Dermis microvascular lymphatic vessel endothelial cell (primary cell): Measurements from ENCODE around the gene CNOT9. TPM values are rescaled to one million over a fixed set of nuclear protein-coding genes. Genes with fewer than 3 reads are reported as not detected.

ENCODE experiments used
- DNase-seq, 2 donors: peaks; one replicate each; pipeline versions ENCODE4 v3.0.0 to v3.0.0-alpha.2; 2010; ENCODE audit warnings: low read depth in 2 of 2
- total RNA-seq: library from RNA; depleted of rRNA; stranded (reverse); fragments of >200 nt; gene quantifications from 2 replicates; pipeline ENCODE4 v1.2.1, GENCODE V29; 2014

The CNOT9 gene
- total RNA-seq, 1 donor from 2014 or later, result 46.3 TPM

- no peak for DNase-seq
Measured at GRCh38 chr2:218577482-218578220, 9.0 kb downstream of the CNOT9 start.

DNA sequence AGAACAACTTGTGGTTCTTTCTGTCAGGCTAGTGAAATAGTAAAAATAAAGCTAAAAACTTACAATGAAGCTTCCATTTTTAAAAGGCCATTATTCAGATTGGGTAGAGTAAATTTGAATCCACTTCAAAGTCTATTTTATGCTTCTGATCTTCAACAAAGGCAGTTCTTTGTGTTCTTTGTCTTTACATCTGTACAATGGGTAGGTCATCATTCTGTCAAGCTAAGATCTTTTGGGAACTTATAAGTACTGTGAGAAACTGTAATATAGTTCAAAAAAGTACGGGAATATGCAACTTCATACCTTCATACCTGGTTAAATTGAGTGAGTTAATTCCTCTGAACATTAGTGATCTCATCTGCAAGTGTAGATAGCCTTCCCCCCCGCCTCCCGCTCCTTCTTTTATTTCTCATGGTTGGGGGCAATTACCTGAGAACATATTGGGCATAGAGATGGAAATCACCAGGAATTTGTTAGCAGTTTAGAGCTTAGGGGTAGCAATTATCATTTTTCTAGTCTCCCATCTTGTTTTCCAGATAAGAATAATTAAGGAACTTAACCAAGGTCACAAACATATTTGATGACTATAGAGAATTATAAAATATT is 9.7 kb downstream of the CNOT9 start:
- no peak for DNase-seq

- peak in 1 of 2 donors; percentile 36 for DNase-seq
Measured at GRCh38 chr2:218582076-218582475, 13.4 kb downstream of the CNOT9 start.

DNA sequence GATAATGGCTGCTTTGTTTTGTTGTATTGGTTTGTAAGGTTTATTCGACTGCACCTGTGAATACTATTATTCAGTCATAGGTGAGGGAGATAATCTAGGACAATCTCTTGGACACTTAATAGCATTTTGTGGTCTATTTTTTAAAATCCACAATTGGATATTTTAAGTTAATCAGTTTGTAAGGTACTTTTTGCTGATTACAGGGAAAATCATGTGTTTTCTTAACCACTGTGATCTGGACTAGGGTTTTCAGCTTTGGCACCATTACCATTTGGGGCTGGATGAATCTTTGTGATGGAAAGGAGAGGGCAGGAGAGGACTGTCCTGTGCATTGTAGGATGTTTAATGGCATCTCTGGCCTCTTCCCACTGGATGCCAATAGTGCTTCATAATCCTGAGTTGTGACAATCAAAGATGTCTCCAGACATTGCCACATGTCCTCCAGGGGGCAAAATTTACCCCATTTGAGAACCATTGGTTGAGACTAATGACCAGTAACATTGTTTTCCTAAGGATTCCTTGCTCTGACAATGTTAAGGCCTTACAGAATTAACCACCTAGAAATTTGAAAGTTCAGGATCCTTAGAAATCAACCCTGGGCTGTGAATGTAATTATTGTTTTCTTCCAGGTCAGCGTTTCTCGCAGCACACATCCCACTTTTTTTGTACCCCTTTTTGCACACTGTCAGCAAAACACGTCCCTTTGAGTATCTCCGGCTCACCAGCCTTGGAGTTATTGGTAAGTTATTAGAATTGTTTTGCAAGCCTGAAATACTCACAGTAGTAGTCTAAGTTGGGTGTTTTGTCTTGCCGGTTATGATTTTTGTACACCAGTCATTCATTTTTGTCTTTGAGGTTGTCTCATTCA is 15.6 kb downstream of the CNOT9 start:
- DNase-seq, result peak in 1 of 2 donors; percentile 25

DNA sequence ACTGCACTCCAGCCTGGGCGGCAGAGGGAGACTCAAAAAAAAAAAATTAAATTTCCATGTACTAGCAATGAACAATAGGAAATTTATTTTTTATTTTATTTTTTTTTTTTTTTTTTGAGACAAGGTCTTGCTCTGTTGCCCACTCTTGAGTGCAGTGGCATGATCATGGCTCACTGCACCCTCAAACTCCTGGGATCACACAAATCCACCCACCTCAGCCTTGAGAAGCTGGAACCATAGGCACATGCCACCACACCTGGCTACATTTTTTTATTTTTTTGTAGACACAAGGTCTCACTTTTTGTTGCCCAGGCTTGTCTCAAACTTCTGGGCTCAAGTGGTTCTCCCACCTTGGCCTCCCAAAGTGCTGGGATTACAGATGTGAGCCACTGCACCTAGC is 16.9 kb downstream of the CNOT9 start:
- no peak for DNase-seq

- peak in 1 of 2 donors; percentile 30 for DNase-seq
Measured at GRCh38 chr2:218605432-218605831, 36.8 kb downstream of the CNOT9 start.

- peak; percentile 47 to 76 for DNase-seq
Measured at GRCh38 chr2:218607436-218608115, 38.9 kb downstream of the CNOT9 start, which contains the start of gene PLCD4. Gene PLCD4 (plus strand): TSS chr2:218607899. CDS start chr2:218615740, 7,841 bp downstream.

DNA sequence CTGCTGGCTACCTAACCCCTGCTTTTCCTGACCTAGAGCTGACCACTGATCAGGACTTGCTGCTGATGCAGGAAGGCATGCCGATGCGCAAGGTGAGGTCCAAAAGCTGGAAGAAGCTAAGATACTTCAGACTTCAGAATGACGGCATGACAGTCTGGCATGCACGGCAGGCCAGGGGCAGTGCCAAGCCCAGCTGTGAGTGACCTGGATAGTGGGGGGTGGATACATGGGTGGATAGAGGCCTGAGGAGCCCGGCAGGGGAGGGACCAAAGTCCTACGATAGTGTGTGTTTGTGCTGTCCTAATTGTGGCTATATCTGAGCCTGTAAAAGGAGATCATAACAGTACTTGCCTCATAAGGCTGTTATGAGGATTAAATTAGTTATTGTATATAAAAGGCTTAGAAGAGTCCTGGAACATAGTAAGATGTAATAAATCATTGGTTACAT is 47.3 kb downstream of the CNOT9 start:
- no peak for DNase-seq

DNA sequence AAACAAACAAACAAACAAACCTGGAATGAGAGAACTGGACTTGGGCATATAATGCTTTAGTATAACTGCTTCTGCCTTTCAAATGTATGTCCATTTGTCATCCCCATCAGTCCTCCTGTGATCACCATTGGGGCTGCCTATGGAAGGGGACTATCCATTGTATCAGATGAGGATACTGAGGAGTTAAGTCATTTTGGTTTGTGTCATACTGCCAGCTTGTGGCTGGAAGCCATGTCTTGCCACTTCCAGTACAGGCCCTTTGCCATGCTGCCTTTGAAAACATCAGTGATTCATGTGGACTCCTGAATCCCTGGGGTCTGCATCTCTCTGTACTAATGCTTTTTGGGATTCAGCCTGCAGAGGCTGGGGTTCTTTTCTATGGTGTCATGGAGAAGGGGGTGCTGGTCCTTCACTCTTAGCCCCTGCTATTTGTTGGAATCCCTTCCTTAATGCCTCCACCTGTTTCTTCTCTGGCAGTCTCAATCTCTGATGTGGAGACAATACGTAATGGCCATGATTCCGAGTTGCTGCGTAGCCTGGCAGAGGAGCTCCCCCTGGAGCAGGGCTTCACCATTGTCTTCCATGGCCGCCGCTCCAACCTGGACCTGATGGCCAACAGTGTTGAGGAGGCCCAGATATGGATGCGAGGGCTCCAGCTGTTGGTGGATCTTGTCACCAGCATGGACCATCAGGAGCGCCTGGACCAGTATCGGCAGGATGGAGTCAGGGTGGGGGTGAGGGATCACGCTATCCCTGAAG is 49.6 kb downstream of the CNOT9 start:
- DNase-seq, result peak in 1 of 2 donors; percentile 12

GRCh38 chr2:218621007-218621406 is 52.4 kb downstream of the CNOT9 start:
- DNase-seq, result no peak

GRCh38 chr2:218622606-218623365 is 54.1 kb downstream of the CNOT9 start:
- DNase-seq, result peak in 1 of 2 donors; percentile 12

DNA sequence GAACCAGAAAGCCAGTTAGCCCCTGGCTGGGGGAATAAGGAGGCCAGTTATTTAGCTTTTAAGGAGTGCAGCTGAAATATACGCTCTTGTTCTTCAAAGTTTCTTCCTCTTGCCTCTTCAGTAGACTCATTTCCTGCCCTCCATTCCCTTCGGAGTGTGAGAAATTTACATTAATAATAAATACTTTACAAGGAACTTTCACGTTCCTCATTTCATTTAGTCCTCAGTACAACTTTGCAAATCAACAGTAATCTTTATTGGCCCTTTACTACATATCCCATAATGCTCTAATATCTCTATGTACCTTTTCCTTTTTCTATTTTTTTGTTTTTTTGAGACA is 54.7 kb downstream of the CNOT9 start:
- DNase-seq, result no peak

GRCh38 chr2:218626369-218626768 is 57.7 kb downstream of the CNOT9 start:
- DNase-seq, result no peak

- no peak for DNase-seq
Measured at GRCh38 chr2:218627939-218628338, 59.3 kb downstream of the CNOT9 start.

DNA sequence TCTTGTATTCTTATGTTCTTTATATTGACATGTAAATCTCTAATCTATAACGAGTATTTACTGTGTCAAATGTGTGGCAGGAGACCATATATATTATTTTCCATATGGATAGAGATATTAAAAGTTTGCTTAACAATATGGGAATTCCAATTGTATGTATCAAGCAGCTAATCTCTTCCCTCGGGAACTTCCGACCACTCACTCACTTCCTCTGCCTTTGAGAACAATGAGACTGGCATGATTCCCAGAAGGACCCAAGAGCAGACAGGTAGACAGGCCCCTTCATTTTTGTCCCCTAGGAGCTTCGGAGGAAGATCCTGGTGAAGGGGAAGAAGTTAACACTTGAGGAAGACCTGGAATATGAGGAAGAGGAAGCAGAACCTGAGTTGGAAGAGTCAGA is 63.2 kb downstream of the CNOT9 start:
- peak; percentile 43 to 92 for DNase-seq

DNA sequence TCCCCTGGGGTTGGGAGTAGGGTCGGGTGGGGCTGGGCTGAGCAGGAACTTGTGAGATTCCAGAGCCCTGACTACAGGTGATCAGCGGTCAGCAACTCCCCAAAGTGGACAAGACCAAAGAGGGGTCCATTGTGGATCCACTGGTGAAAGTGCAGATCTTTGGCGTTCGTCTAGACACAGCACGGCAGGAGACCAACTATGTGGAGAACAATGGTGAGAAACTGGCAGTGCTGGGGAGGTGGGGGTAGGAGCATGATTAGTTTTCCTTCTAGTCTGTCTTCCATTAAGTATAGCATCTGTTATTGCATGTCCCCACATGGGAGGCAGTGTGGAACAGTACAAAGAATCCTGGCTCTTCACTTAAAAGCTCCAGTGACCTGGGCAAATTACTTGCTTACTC is 67.1 kb downstream of the CNOT9 start:
- DNase-seq, result no peak

GRCh38 chr2:218638372-218638771 is 69.7 kb downstream of the CNOT9 start:
- no peak for DNase-seq

DNA sequence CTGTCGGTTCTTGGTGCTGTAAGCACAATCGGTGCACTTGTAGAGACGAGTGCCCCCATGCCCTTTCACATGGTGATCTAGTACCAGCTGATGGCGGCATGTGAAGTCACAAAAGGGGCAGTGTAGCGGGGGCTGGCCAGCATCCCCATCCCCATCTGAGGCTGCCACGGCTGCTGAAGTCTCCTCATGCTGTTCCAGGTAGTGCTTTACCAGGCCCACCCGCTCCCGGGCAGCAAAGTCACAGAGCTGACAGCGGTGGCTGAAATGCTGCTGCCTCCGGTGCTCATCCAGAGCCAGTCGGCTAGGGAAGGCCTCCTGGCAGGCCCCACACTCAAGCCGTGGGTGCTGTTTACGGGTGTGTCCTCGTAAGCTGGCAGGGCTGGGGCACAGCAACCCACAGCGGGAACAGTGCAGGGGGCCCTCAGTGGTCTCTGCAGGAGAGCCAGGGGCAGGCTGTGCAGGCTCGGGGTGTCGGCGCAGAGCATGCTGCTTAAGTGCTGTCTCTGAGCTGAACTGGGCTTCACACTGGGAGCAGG is 73.5 kb downstream of the CNOT9 start:
- no peak for DNase-seq

DNA sequence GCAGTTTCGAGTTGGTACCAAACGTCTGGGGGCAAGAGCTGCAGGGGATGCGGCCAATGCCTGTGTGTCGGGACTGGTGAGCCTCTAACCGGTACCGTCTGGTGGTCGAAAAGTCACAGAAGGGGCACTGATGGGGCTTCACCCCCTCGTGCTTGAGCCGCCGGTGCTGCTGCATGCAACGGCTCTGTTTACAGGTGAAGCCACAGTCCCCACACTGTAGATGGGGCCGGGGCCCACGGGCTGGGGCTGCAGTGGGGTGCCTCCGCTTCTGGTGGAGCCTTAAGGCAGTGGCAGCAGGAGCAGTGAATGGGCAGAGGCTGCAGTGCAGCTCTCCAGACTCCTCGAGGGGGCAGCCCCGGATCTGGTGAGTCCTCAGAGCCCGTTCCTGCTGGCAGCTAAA is 74.1 kb downstream of the CNOT9 start:
- no peak for DNase-seq
